Measurements from ENCODE around the gene CD9. TPM values are rescaled to one million over a fixed set of nuclear protein-coding genes. Genes with fewer than 3 reads are reported as not detected.

The CD9 gene
- total and polyA plus RNA-seq, 4 experiments from 2014 or later, result 1.4 to 5.8 (median 4.4) TPM

- Mint-ChIP-seq H3K9me3 (no peaks in the 10 kb centered on the region), H3K36me3 (no peaks in the 10 kb centered on the region), H3K4me1 (peaks cover 0 to 3% (median 0%) of the 10 kb centered on the region in 4 donors), H3K27me3 (peaks cover 6 to 14% of the 10 kb centered on the region in 2 donors), H3K27ac (no peak overlapping the region), H3K4me3 (no peak overlapping the region)
- Histone ChIP-seq H3K27ac (ENCODE audit: low read depth, low read length) (no peak overlapping the region), H3K4me1 (ENCODE audit: insufficient read depth, low read length) (no peaks in the 10 kb centered on the region), H3K36me3 (ENCODE audit: insufficient read depth, low read length) (no peaks in the 10 kb centered on the region), H3K4me3 (ENCODE audit: low read length in 2 of 2) (no peak overlapping the region), H3K27me3 (ENCODE audit: insufficient read depth, low read length) (no peaks in the 10 kb centered on the region), H3K9me3 (ENCODE audit: control insufficient read depth in 1 of 2, low read length in 2 of 2) (no peaks in the 10 kb centered on the region)
- CTCF ChIA-PET (ENCODE audit: partially characterized antibody), result no interaction called here
- no peak for DNase-seq
- POLR2A ChIA-PET (ENCODE audit: partially characterized antibody), result no interaction called here
- intact Hi-C loops (cut with micrococcal nuclease), result no loop called here
Observed at GRCh38 chr12:6271281-6271680, 71.1 kb downstream of the CD9 start.

- H3K4me3 Mint-ChIP-seq, result no peak overlapping the region
- Histone ChIP-seq H3K4me3 (ENCODE audit: low read length in 2 of 2) (no peak overlapping the region), H3K27me3 (ENCODE audit: insufficient read depth, low read length) (no peaks in the 10 kb centered on the region), H3K36me3 (ENCODE audit: insufficient read depth, low read length) (no peaks in the 10 kb centered on the region), H3K27ac (ENCODE audit: low read depth, low read length) (no peak overlapping the region), H3K4me1 (ENCODE audit: insufficient read depth, low read length) (no peaks in the 10 kb centered on the region), H3K9me3 (ENCODE audit: control insufficient read depth in 1 of 2, low read length in 2 of 2) (no peaks in the 10 kb centered on the region)
- H3K27me3 Mint-ChIP-seq, result peaks cover 8 to 18% of the 10 kb centered on the region in 2 donors
- CTCF ChIA-PET (ENCODE audit: partially characterized antibody), result interaction anchor here (1.2 to 8.7 kb wide), 3 partner anchors 12 to 284 kb away, joined by 3 to 145 read pairs (median 14); no protein-coding TSS in a partner anchor
- H3K9me3 Mint-ChIP-seq, result no peaks in the 10 kb centered on the region
- H3K36me3 Mint-ChIP-seq, result no peaks in the 10 kb centered on the region
- DNase-seq, result no peak
- peaks cover 0 to 3% (median 0%) of the 10 kb centered on the region in 4 donors for H3K4me1 Mint-ChIP-seq
- POLR2A ChIA-PET (ENCODE audit: partially characterized antibody), result no interaction called here
- H3K27ac Mint-ChIP-seq, result peak overlapping the region in 1 of 7 donors; percentile 8
- intact Hi-C loops (cut with micrococcal nuclease), result no loop called here
Observed at GRCh38 chr12:6272300-6273204, 72.4 kb downstream of the CD9 start.

- H3K9me3 ChIP-seq (ENCODE audit: control insufficient read depth in 1 of 2, low read length in 2 of 2), result no peaks in the 10 kb centered on the region
- no peak for DNase-seq
- Mint-ChIP-seq H3K27ac (peak overlapping the region in 2 of 7 donors; percentile 35 to 73), H3K9me3 (no peaks in the 10 kb centered on the region), H3K4me3 (no peak overlapping the region), H3K36me3 (no peaks in the 10 kb centered on the region), H3K4me1 (peaks cover 2 to 6% (median 4%) of the 10 kb centered on the region in 4 donors), H3K27me3 (peaks cover 11 to 20% of the 10 kb centered on the region in 2 donors)
- CTCF ChIA-PET (ENCODE audit: partially characterized antibody), result interaction anchor here (1.2 to 8.7 kb wide), 3 partner anchors 11 to 285 kb away, joined by 3 to 145 read pairs (median 14); no protein-coding TSS in a partner anchor
- no peaks in the 10 kb centered on the region for H3K36me3 ChIP-seq (ENCODE audit: insufficient read depth, low read length)
- H3K4me3 ChIP-seq (ENCODE audit: low read length in 2 of 2), result no peak overlapping the region
- no peaks in the 10 kb centered on the region for H3K27me3 ChIP-seq (ENCODE audit: insufficient read depth, low read length)
- POLR2A ChIA-PET (ENCODE audit: partially characterized antibody), result no interaction called here
- H3K4me1 ChIP-seq (ENCODE audit: insufficient read depth, low read length), result peaks cover 4% of the 10 kb centered on the region
- intact Hi-C loops (cut with micrococcal nuclease), result no loop called here
- H3K27ac ChIP-seq (ENCODE audit: low read depth, low read length), result no peak overlapping the region
Observed at GRCh38 chr12:6273205-6273540, 73.0 kb downstream of the CD9 start.

GRCh38 chr12:6273541-6274230 lies 73.5 kb downstream of the CD9 start:
- no peaks in the 10 kb centered on the region for H3K9me3 ChIP-seq (ENCODE audit: control insufficient read depth in 1 of 2, low read length in 2 of 2)
- no peak overlapping the region for H3K27ac ChIP-seq (ENCODE audit: low read depth, low read length)
- no peaks in the 10 kb centered on the region for H3K27me3 ChIP-seq (ENCODE audit: insufficient read depth, low read length)
- Mint-ChIP-seq H3K4me3 (no peak overlapping the region), H3K27ac (peak overlapping the region in 1 of 7 donors; percentile 73), H3K4me1 (peaks cover 2 to 7% (median 5%) of the 10 kb centered on the region in 4 donors), H3K9me3 (no peaks in the 10 kb centered on the region), H3K27me3 (peaks cover 11 to 20% of the 10 kb centered on the region in 2 donors), H3K36me3 (no peaks in the 10 kb centered on the region)
- no peak for DNase-seq
- no peak overlapping the region for H3K4me3 ChIP-seq (ENCODE audit: low read length in 2 of 2)
- H3K4me1 ChIP-seq (ENCODE audit: insufficient read depth, low read length), result peaks cover 5% of the 10 kb centered on the region
- ChIA-PET CTCF (ENCODE audit: partially characterized antibody) (interaction anchor here (1.1 to 8.7 kb wide), 4 partner anchors 11 to 285 kb away, joined by 3 to 145 read pairs (median 8); no protein-coding TSS in a partner anchor), POLR2A (ENCODE audit: partially characterized antibody) (no interaction called here)
- no peaks in the 10 kb centered on the region for H3K36me3 ChIP-seq (ENCODE audit: insufficient read depth, low read length)
- intact Hi-C loops (cut with micrococcal nuclease), result no loop called here

- Histone ChIP-seq H3K27ac (ENCODE audit: low read depth, low read length) (no peak overlapping the region), H3K9me3 (ENCODE audit: control insufficient read depth in 1 of 2, low read length in 2 of 2) (no peaks in the 10 kb centered on the region), H3K36me3 (ENCODE audit: insufficient read depth, low read length) (no peaks in the 10 kb centered on the region), H3K27me3 (ENCODE audit: insufficient read depth, low read length) (no peaks in the 10 kb centered on the region), H3K4me3 (ENCODE audit: low read length in 2 of 2) (no peak overlapping the region), H3K4me1 (ENCODE audit: insufficient read depth, low read length) (peaks cover 11% of the 10 kb centered on the region)
- H3K36me3 Mint-ChIP-seq, result no peaks in the 10 kb centered on the region
- peaks cover 2 to 7% (median 5%) of the 10 kb centered on the region in 4 donors for H3K4me1 Mint-ChIP-seq
- ChIA-PET CTCF (ENCODE audit: partially characterized antibody) (interaction anchor here (0.8 to 8.7 kb wide), 6 partner anchors 10 to 288 kb away, joined by 3 to 145 read pairs (median 4); no protein-coding TSS in a partner anchor), POLR2A (ENCODE audit: partially characterized antibody) (no interaction called here)
- intact Hi-C loops (cut with micrococcal nuclease), result no loop called here
- peaks cover 11 to 20% of the 10 kb centered on the region in 2 donors for H3K27me3 Mint-ChIP-seq
- H3K9me3 Mint-ChIP-seq, result no peaks in the 10 kb centered on the region
- no peak overlapping the region for H3K27ac Mint-ChIP-seq
- DNase-seq, result no peak
- no peak overlapping the region for H3K4me3 Mint-ChIP-seq
Observed at GRCh38 chr12:6274231-6275221, 74.3 kb downstream of the CD9 start.

GRCh38 chr12:6275928-6276887 lies 76.0 kb downstream of the CD9 start:
- H3K36me3 Mint-ChIP-seq, result no peaks in the 10 kb centered on the region
- no peak overlapping the region for H3K27ac ChIP-seq (ENCODE audit: low read depth, low read length)
- H3K9me3 Mint-ChIP-seq, result no peaks in the 10 kb centered on the region
- H3K27me3 ChIP-seq (ENCODE audit: insufficient read depth, low read length), result no peaks in the 10 kb centered on the region
- ChIA-PET POLR2A (ENCODE audit: partially characterized antibody) (no interaction called here), CTCF (ENCODE audit: partially characterized antibody) (interaction anchor here (0.6 to 8.7 kb wide), 7 partner anchors 9 to 288 kb away, joined by 3 to 145 read pairs (median 4); no protein-coding TSS in a partner anchor)
- no peak overlapping the region for H3K4me3 ChIP-seq (ENCODE audit: low read length in 2 of 2)
- peak overlapping the region in 1 of 8 donors; percentile 46 for H3K4me3 Mint-ChIP-seq
- H3K27ac Mint-ChIP-seq, result peak overlapping the region in 1 of 7 donors; percentile 18
- intact Hi-C loops (cut with micrococcal nuclease), result no loop called here
- no peaks in the 10 kb centered on the region for H3K9me3 ChIP-seq (ENCODE audit: control insufficient read depth in 1 of 2, low read length in 2 of 2)
- H3K4me1 ChIP-seq (ENCODE audit: insufficient read depth, low read length), result peaks cover 11% of the 10 kb centered on the region
- peaks cover 9 to 34% of the 10 kb centered on the region in 2 donors for H3K27me3 Mint-ChIP-seq
- DNase-seq, result no peak
- no peaks in the 10 kb centered on the region for H3K36me3 ChIP-seq (ENCODE audit: insufficient read depth, low read length)
- peaks cover 2 to 10% (median 6%) of the 10 kb centered on the region in 4 donors for H3K4me1 Mint-ChIP-seq

Measured in CD4-positive, alpha-beta memory T cell (primary cell).